ENCODE data around the gene RBMY1B. TPM values are rescaled to one million over a fixed set of nuclear protein-coding genes. Genes with fewer than 3 reads are reported as not detected.
"Not testable (repeated sequence)": the region's sequence is repeated elsewhere in the genome, so short reads cannot be mapped to it uniquely, and the experiment has no call there.

The RBMY1B gene
- total RNA-seq (not detected), polyA plus RNA-seq (ENCODE audit: insufficient read length in 2 of 2) (not detected)
- long read RNA-seq, donor 1: 0 reads
- long read RNA-seq, donor 2: 0 reads
- long read RNA-seq, donor 3: 0 reads
- long read RNA-seq, donor 4: 0 reads

GRCh38 chrY:21511038-21511437 lies at the start of gene RBMY1B:
Gene RBMY1B (plus strand): TSS chrY:21511338. CDS start chrY:21513351, 2,013 bp downstream.
- WGBS (ENCODE audit: insufficient coverage): no CpG with 5 or more reads among the region's 28 CpGs
- H3K9me3 ChIP-seq (ENCODE audit: control insufficient read depth, insufficient read depth, low read length): not testable (repeated sequence)

GRCh38 chrY:21462915-21463314 lies 48.2 kb upstream of the RBMY1B start:
- not testable (repeated sequence) for H3K4me1 ChIP-seq (ENCODE audit: control insufficient read depth, insufficient read depth, low read length); H3K4me3 ChIP-seq (ENCODE audit: low read depth, low read length)
- no CpG with 5 or more reads among the region's 1 CpG for WGBS (ENCODE audit: insufficient coverage)

More at GRCh38 chrY:21511038-21511437, at the start of gene RBMY1B:
- not testable (repeated sequence) for H3K27me3 ChIP-seq (ENCODE audit: control insufficient read depth, insufficient read depth, low read length); H3K27ac ChIP-seq (ENCODE audit: low read depth, low read length); DNase-seq (ENCODE audit: low read depth in 4 of 6, low spot score in 6 of 6); H3K4me1 ChIP-seq (ENCODE audit: control insufficient read depth, insufficient read depth, low read length); H3K4me3 ChIP-seq (ENCODE audit: low read depth, low read length); H3K36me3 ChIP-seq (ENCODE audit: control insufficient read depth, insufficient read depth, low read length)

GRCh38 chrY:21482967-21483366 lies 28.2 kb upstream of the RBMY1B start:
- no peaks in the 10 kb centered on the region for H3K4me1 ChIP-seq (ENCODE audit: control insufficient read depth, insufficient read depth, low read length)
- no peaks in the 10 kb centered on the region for H3K9me3 ChIP-seq (ENCODE audit: control insufficient read depth, insufficient read depth, low read length)
- H3K4me3 ChIP-seq (ENCODE audit: low read depth, low read length): no peak overlapping the region
- H3K27ac ChIP-seq (ENCODE audit: low read depth, low read length): no peak overlapping the region
- no peaks in the 10 kb centered on the region for H3K27me3 ChIP-seq (ENCODE audit: control insufficient read depth, insufficient read depth, low read length)
- no peaks in the 10 kb centered on the region for H3K36me3 ChIP-seq (ENCODE audit: control insufficient read depth, insufficient read depth, low read length)
- no CpG with 5 or more reads among the region's 1 CpG for WGBS (ENCODE audit: insufficient coverage)
- no peak for DNase-seq (ENCODE audit: low read depth in 4 of 6, low spot score in 6 of 6)

More at GRCh38 chrY:21462915-21463314, 48.2 kb upstream of the RBMY1B start:
- H3K36me3 ChIP-seq (ENCODE audit: control insufficient read depth, insufficient read depth, low read length); DNase-seq (ENCODE audit: low read depth in 4 of 6, low spot score in 6 of 6); H3K9me3 ChIP-seq (ENCODE audit: control insufficient read depth, insufficient read depth, low read length); H3K27ac ChIP-seq (ENCODE audit: low read depth, low read length); H3K27me3 ChIP-seq (ENCODE audit: control insufficient read depth, insufficient read depth, low read length): not testable (repeated sequence)

- not testable (repeated sequence) for H3K27ac ChIP-seq (ENCODE audit: low read depth, low read length); H3K36me3 ChIP-seq (ENCODE audit: control insufficient read depth, insufficient read depth, low read length); DNase-seq (ENCODE audit: low read depth in 4 of 6, low spot score in 6 of 6); H3K27me3 ChIP-seq (ENCODE audit: control insufficient read depth, insufficient read depth, low read length); H3K9me3 ChIP-seq (ENCODE audit: control insufficient read depth, insufficient read depth, low read length); H3K4me3 ChIP-seq (ENCODE audit: low read depth, low read length); H3K4me1 ChIP-seq (ENCODE audit: control insufficient read depth, insufficient read depth, low read length)
- no CpG with 5 or more reads among the region's 28 CpGs for WGBS (ENCODE audit: insufficient coverage)
These were observed 23.4 kb downstream of the RBMY1B start, which contains the start of gene RBMY1A1 for GRCh38 chrY:21534579-21534978. Gene RBMY1A1 (plus strand): TSS chrY:21534879. CDS start chrY:21536892, 2,013 bp downstream.

GRCh38 chrY:21559316-21559984 lies 48.3 kb downstream of the RBMY1B start:
- H3K4me3 ChIP-seq (ENCODE audit: low read depth, low read length); H3K27me3 ChIP-seq (ENCODE audit: control insufficient read depth, insufficient read depth, low read length); DNase-seq (ENCODE audit: low read depth in 4 of 6, low spot score in 6 of 6); H3K36me3 ChIP-seq (ENCODE audit: control insufficient read depth, insufficient read depth, low read length); H3K4me1 ChIP-seq (ENCODE audit: control insufficient read depth, insufficient read depth, low read length); H3K27ac ChIP-seq (ENCODE audit: low read depth, low read length); H3K9me3 ChIP-seq (ENCODE audit: control insufficient read depth, insufficient read depth, low read length): not testable (repeated sequence)
- no CpG with 5 or more reads among the region's 5 CpGs for WGBS (ENCODE audit: insufficient coverage)

Other genes with a start within 250 kb of the RBMY1B start
- gene RBMY1A1, start 23.5 kb downstream of the RBMY1B start, total RNA-seq: not detected
- not detected for gene RBMY1A1, start 23.5 kb downstream of the RBMY1B start, polyA plus RNA-seq (ENCODE audit: insufficient read length in 2 of 2)

Measured in spinal cord (tissue), 10 donors.